ENCODE data around the gene CSNK1A1. TPM values are rescaled to one million over a fixed set of nuclear protein-coding genes. Genes with fewer than 3 reads are reported as not detected.

CSNK1A1 gene
- total RNA-seq, 4 donors from 2014 or later = 157 to 252 (median 215) TPM

GRCh38 chr5:149504677-149505076, 46.6 kb downstream of the CSNK1A1 start:
- H3K4me1 ChIP-seq = no peaks in the 10 kb centered on the region
- in situ Hi-C loops (cut with MboI; ENCODE audit: low sequenced_read_pairs in 4 of 4) (no loop called here), intact Hi-C loops (cut with DNase I; ENCODE audit: low total_unique reads) (loop anchor here (5.0 kb wide), 1 partner anchor 33 kb away; no protein-coding TSS in a partner anchor)
- peaks cover 3 to 89% of the 10 kb centered on the region in 2 donors for H3K36me3 ChIP-seq
- no peaks in the 10 kb centered on the region for H3K9me3 ChIP-seq
- ATAC-seq (no peak), DNase-seq (no peak)
- no peaks in the 10 kb centered on the region for H3K27me3 ChIP-seq
- no peak overlapping the region for H3K27ac ChIP-seq
- TF ChIP-seq CTCF (IDR thresholded peaks at IDR 0.05 in 4 of 5, conservative IDR thresholded peaks at IDR 0.05 in 1 of 5) (no peak), POLR2A (IDR thresholded peaks at IDR 0.05) (no peak)
- no peak overlapping the region for H3K4me3 ChIP-seq

- in situ Hi-C loops (cut with MboI; ENCODE audit: low sequenced_read_pairs in 4 of 4) (no loop called here), intact Hi-C loops (cut with DNase I; ENCODE audit: low total_unique reads) (loop anchor here (5.0 kb wide), 1 partner anchor 34 kb away; no protein-coding TSS in a partner anchor)
- H3K4me3 ChIP-seq = no peak overlapping the region
- DNase-seq (no peak), ATAC-seq (no peak)
- H3K36me3 ChIP-seq = peaks cover 0 to 84% of the 10 kb centered on the region in 2 donors
- H3K4me1 ChIP-seq = no peaks in the 10 kb centered on the region
- no peaks in the 10 kb centered on the region for H3K9me3 ChIP-seq
- no peak overlapping the region for H3K27ac ChIP-seq
- TF ChIP-seq POLR2A (IDR thresholded peaks at IDR 0.05) (no peak), CTCF (IDR thresholded peaks at IDR 0.05 in 4 of 5, conservative IDR thresholded peaks at IDR 0.05 in 1 of 5) (no peak)
- no peaks in the 10 kb centered on the region for H3K27me3 ChIP-seq
Observed at GRCh38 chr5:149503006-149503405, 48.2 kb downstream of the CSNK1A1 start.

GRCh38 chr5:149500922-149501582, 50.2 kb downstream of the CSNK1A1 start:
- in situ Hi-C loops (cut with MboI; ENCODE audit: low sequenced_read_pairs in 4 of 4) = no loop called here
- H3K4me3 ChIP-seq = no peak overlapping the region
- ATAC-seq = no peak
- peaks cover 3 to 76% of the 10 kb centered on the region in 2 donors for H3K36me3 ChIP-seq
- intact Hi-C loops (cut with DNase I; ENCODE audit: low total_unique reads) = loop anchor here (5.0 kb wide), 1 partner anchor 36 kb away; no protein-coding TSS in a partner anchor
- no peaks in the 10 kb centered on the region for H3K9me3 ChIP-seq
- TF ChIP-seq CTCF (IDR thresholded peaks at IDR 0.05 in 4 of 5, conservative IDR thresholded peaks at IDR 0.05 in 1 of 5) = no peak
- no peak for TF ChIP-seq POLR2A (IDR thresholded peaks at IDR 0.05)
- DNase-seq = no peak
- H3K4me1 ChIP-seq = no peaks in the 10 kb centered on the region
- peak overlapping the region in 3 of 4 donors; percentile 22 to 41 (median 35) for H3K27ac ChIP-seq
- H3K27me3 ChIP-seq = no peaks in the 10 kb centered on the region

GRCh38 chr5:149498724-149499336, 52.4 kb downstream of the CSNK1A1 start:
- H3K9me3 ChIP-seq = no peaks in the 10 kb centered on the region
- H3K4me1 ChIP-seq = peaks cover 4 to 8% of the 10 kb centered on the region in 2 donors
- in situ Hi-C loops (cut with MboI; ENCODE audit: low sequenced_read_pairs in 4 of 4) = no loop called here
- no peak overlapping the region for H3K4me3 ChIP-seq
- intact Hi-C loops (cut with DNase I; ENCODE audit: low total_unique reads) = no loop called here
- no peak for ATAC-seq
- H3K27me3 ChIP-seq = no peaks in the 10 kb centered on the region
- peak overlapping the region in 2 of 4 donors; percentile 5 to 20 for H3K27ac ChIP-seq
- H3K36me3 ChIP-seq = peaks cover 3 to 67% of the 10 kb centered on the region in 2 donors
- DNase-seq = no peak
- TF ChIP-seq CTCF (IDR thresholded peaks at IDR 0.05 in 4 of 5, conservative IDR thresholded peaks at IDR 0.05 in 1 of 5) (no peak), POLR2A (IDR thresholded peaks at IDR 0.05) (no peak)
